ENCODE data around the gene KRTAP21-2. TPM values are rescaled to one million over a fixed set of nuclear protein-coding genes. Genes with fewer than 3 reads are reported as not detected.

KRTAP21-2 gene
- not detected for total RNA-seq

GRCh38 chr21:30747159-30747558 is at the start of gene KRTAP21-2:
Gene KRTAP21-2, minus strand, starts transcription at chr21:30747259. Its CDS starts 57 bp downstream, at chr21:30747202.
- Histone ChIP-seq H3K27ac (no peak within 1 kb of the TSS), H3K4me3 (no peak within 1 kb of the TSS), H3K9me3 (no peaks in the 10 kb centered on the region), H3K36me3 (no peaks in the 10 kb centered on the region), H3K9ac (ENCODE audit: low read depth in 2 of 2, low read length in 2 of 2) (no peak within 1 kb of the TSS), H3K4me1 (no peaks in the 10 kb centered on the region), H3K27me3 (no peaks in the 10 kb centered on the region)
- TF ChIP-seq CTCF (IDR thresholded peaks at IDR 0.05): no peak
- no peak for DNase-seq
- intact Hi-C loops (cut with DNase I): no loop called here

GRCh38 chr21:30793581-30794314 is 46.7 kb upstream of the KRTAP21-2 start:
- intact Hi-C loops (cut with DNase I): no loop called here
- no peaks in the 10 kb centered on the region for H3K9me3 ChIP-seq

GRCh38 chr21:30779249-30779648 is 32.2 kb upstream of the KRTAP21-2 start:
- no peak overlapping the region for H3K9ac ChIP-seq (ENCODE audit: low read depth in 2 of 2, low read length in 2 of 2)
- H3K4me1 ChIP-seq: no peaks in the 10 kb centered on the region
- H3K27me3 ChIP-seq: no peaks in the 10 kb centered on the region
- no peak overlapping the region for H3K4me3 ChIP-seq
- no peaks in the 10 kb centered on the region for H3K9me3 ChIP-seq
- no peak for DNase-seq
- no peak for TF ChIP-seq CTCF (IDR thresholded peaks at IDR 0.05)
- intact Hi-C loops (cut with DNase I): no loop called here
- H3K36me3 ChIP-seq: no peaks in the 10 kb centered on the region
- H3K27ac ChIP-seq: no peak overlapping the region

More at GRCh38 chr21:30793581-30794314, 46.7 kb upstream of the KRTAP21-2 start:
- Histone ChIP-seq H3K4me3 (no peak overlapping the region), H3K4me1 (no peaks in the 10 kb centered on the region), H3K27me3 (no peaks in the 10 kb centered on the region), H3K36me3 (no peaks in the 10 kb centered on the region), H3K9ac (ENCODE audit: low read depth in 2 of 2, low read length in 2 of 2) (no peak overlapping the region), H3K27ac (no peak overlapping the region)
- no peak for TF ChIP-seq CTCF (IDR thresholded peaks at IDR 0.05)
- DNase-seq: no peak

GRCh38 chr21:30769724-30770431 is 22.8 kb upstream of the KRTAP21-2 start:
- no peak for DNase-seq
- Histone ChIP-seq H3K4me3 (no peak overlapping the region), H3K9ac (ENCODE audit: low read depth in 2 of 2, low read length in 2 of 2) (no peak overlapping the region), H3K27me3 (no peaks in the 10 kb centered on the region), H3K9me3 (no peaks in the 10 kb centered on the region), H3K36me3 (no peaks in the 10 kb centered on the region), H3K27ac (no peak overlapping the region), H3K4me1 (no peaks in the 10 kb centered on the region)
- intact Hi-C loops (cut with DNase I): no loop called here
- TF ChIP-seq CTCF (IDR thresholded peaks at IDR 0.05): no peak

DNA sequence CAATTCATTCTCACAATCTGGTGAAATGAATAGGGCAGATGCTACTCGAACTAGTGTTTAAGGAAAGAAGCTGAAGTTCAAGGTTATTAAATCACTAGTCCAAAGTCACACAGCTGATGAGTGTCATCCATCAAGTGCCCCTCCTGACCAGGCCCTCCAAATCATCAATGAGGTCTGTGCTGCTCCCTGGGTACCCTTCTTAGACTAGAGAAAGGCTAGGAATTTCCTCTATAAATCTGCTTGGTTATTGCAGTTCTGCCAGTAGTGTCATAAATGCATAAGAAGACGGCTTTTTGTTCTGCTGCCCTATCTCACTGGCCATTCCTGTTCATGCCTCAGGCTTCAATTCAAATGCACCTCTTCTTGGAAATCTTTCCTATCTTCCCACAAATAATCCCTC is 13.7 kb upstream of the KRTAP21-2 start:
- no peaks in the 10 kb centered on the region for H3K4me1 ChIP-seq
- no peaks in the 10 kb centered on the region for H3K9me3 ChIP-seq
- H3K36me3 ChIP-seq: no peaks in the 10 kb centered on the region
- no peak for DNase-seq
- intact Hi-C loops (cut with DNase I): no loop called here
- H3K27ac ChIP-seq: no peak overlapping the region
- no peak for TF ChIP-seq CTCF (IDR thresholded peaks at IDR 0.05)
- no peaks in the 10 kb centered on the region for H3K27me3 ChIP-seq
- no peak overlapping the region for H3K4me3 ChIP-seq
- no peak overlapping the region for H3K9ac ChIP-seq (ENCODE audit: low read depth in 2 of 2, low read length in 2 of 2)
